ENCODE measurements around the gene MTFR1L. TPM values are rescaled to one million over a fixed set of nuclear protein-coding genes. Genes with fewer than 3 reads are reported as not detected.

Gene MTFR1L
- total and polyA plus RNA-seq, 9 of the 15 experiments (the other 6 are each of a cell fraction or from before 2014, with no cell fraction given), result 41.4 to 98.5 (median 53.7) TPM

- TF ChIP-seq, protein P1, sequence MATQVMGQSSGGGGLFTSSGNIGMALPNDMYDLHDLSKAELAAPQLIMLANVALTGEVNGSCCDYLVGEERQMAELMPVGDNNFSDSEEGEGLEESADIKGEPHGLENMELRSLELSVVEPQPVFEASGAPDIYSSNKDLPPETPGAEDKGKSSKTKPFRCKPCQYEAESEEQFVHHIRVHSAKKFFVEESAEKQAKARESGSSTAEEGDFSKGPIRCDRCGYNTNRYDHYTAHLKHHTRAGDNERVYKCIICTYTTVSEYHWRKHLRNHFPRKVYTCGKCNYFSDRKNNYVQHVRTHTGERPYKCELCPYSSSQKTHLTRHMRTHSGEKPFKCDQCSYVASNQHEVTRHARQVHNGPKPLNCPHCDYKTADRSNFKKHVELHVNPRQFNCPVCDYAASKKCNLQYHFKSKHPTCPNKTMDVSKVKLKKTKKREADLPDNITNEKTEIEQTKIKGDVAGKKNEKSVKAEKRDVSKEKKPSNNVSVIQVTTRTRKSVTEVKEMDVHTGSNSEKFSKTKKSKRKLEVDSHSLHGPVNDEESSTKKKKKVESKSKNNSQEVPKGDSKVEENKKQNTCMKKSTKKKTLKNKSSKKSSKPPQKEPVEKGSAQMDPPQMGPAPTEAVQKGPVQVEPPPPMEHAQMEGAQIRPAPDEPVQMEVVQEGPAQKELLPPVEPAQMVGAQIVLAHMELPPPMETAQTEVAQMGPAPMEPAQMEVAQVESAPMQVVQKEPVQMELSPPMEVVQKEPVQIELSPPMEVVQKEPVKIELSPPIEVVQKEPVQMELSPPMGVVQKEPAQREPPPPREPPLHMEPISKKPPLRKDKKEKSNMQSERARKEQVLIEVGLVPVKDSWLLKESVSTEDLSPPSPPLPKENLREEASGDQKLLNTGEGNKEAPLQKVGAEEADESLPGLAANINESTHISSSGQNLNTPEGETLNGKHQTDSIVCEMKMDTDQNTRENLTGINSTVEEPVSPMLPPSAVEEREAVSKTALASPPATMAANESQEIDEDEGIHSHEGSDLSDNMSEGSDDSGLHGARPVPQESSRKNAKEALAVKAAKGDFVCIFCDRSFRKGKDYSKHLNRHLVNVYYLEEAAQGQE (IDR thresholded peaks at IDR 0.05; ENCODE audit: borderline replicate concordance), result peak; percentile 83
- TF ChIP-seq, protein P1 (CRISPR knock-in tag; IDR thresholded peaks at IDR 0.05; ENCODE audit: low read depth), result no peak; the same call in 1 of the 2 replicates
- TF ChIP-seq, protein P2, sequence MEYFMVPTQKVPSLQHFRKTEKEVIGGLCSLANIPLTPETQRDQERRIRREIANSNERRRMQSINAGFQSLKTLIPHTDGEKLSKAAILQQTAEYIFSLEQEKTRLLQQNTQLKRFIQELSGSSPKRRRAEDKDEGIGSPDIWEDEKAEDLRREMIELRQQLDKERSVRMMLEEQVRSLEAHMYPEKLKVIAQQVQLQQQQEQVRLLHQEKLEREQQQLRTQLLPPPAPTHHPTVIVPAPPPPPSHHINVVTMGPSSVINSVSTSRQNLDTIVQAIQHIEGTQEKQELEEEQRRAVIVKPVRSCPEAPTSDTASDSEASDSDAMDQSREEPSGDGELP (CRISPR knock-in tag; IDR thresholded peaks at IDR 0.05; ENCODE audit: borderline replicate concordance), result peak; percentile 85
- no peak for TF ChIP-seq TEAD4 (IDR thresholded peaks at IDR 0.05; ENCODE audit: low read length)
- TF ChIP-seq TEAD4 (CRISPR knock-in tag; IDR thresholded peaks at IDR 0.05; ENCODE audit: borderline replicate concordance), result no peak
- TF ChIP-seq ZBTB7A (IDR thresholded peaks at IDR 0.05; ENCODE audit: borderline replicate concordance, control insufficient read depth, low read depth, low read length), result peak; percentile 72; the same call in 1 of the 2 replicates
- TF ChIP-seq, protein P3, sequence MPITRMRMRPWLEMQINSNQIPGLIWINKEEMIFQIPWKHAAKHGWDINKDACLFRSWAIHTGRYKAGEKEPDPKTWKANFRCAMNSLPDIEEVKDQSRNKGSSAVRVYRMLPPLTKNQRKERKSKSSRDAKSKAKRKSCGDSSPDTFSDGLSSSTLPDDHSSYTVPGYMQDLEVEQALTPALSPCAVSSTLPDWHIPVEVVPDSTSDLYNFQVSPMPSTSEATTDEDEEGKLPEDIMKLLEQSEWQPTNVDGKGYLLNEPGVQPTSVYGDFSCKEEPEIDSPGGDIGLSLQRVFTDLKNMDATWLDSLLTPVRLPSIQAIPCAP (CRISPR knock-in tag; IDR thresholded peaks at IDR 0.05; ENCODE audit: borderline replicate concordance), result no peak
- TF ChIP-seq, protein P4, sequence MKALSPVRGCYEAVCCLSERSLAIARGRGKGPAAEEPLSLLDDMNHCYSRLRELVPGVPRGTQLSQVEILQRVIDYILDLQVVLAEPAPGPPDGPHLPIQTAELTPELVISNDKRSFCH (CRISPR knock-in tag; IDR thresholded peaks at IDR 0.05), result no peak
- TF ChIP-seq, protein P4 (tag; IDR thresholded peaks at IDR 0.05), result peak; percentile 54; the same call in 1 of the 2 replicates
- TF ChIP-seq MAZ (CRISPR knock-in tag; conservative IDR thresholded peaks at IDR 0.05 in 1 of 2, IDR thresholded peaks at IDR 0.05 in 1 of 2), result peak; percentile 48 to 61; a peak in 2 of 4 replicates
- peak; percentile 33; the same call in 1 of the 2 replicates for TF ChIP-seq ZBTB17 (CRISPR knock-in tag; IDR thresholded peaks at IDR 0.05)
- peak; percentile 77 for TF ChIP-seq NFIC (IDR thresholded peaks at IDR 0.05)
- TF ChIP-seq ESRRA (IDR thresholded peaks at IDR 0.05; ENCODE audit: borderline replicate concordance, low read depth), result peak; percentile 46; the same call in 1 of the 2 replicates
- TF ChIP-seq CXXC5 (CRISPR knock-in tag; IDR thresholded peaks at IDR 0.05), result 0 out of 2 replicates have a peak, but pooled peaks have one; percentile 18
- no peak for TF ChIP-seq SMAD4 (CRISPR knock-in tag; conservative IDR thresholded peaks at IDR 0.05)
These were observed 9.1 kb upstream of the MTFR1L start (continued) for GRCh38 chr1:25810341-25811299.
